Type B pancreatic cell (in vitro differentiated cells): ENCODE results near the gene SSR3. TPM values are rescaled to one million over a fixed set of nuclear protein-coding genes. Genes with fewer than 3 reads are reported as not detected.
"Not testable (repeated sequence)": the region's sequence is repeated elsewhere in the genome, so short reads cannot be mapped to it uniquely, and the experiment has no call there.

Experiments used
- DNase-seq: peaks from one replicate; pipeline ENCODE4 v3.0.0; 2021; ENCODE audit warnings: mixed read lengths; ENCODE audit not compliant: unreplicated experiment; ENCODE audit errors: extremely low spot score
- H3K27ac Mint-ChIP-seq: 2 replicates; pipeline ENCODE4 v1.8.0; 2021; ENCODE audit warnings: mild to moderate bottlenecking, mixed read lengths
- H3K27me3 Mint-ChIP-seq: 2 replicates; pipeline ENCODE4 v1.8.0; 2021; ENCODE audit warnings: mixed read lengths
- H3K36me3 Mint-ChIP-seq: 2 replicates; pipeline ENCODE4 v1.8.0; 2021; ENCODE audit warnings: mixed read lengths
- H3K4me1 Mint-ChIP-seq: one replicate; pipeline ENCODE4 v1.8.0; 2021; ENCODE audit warnings: mixed read lengths; ENCODE audit not compliant: unreplicated experiment
- H3K4me3 Mint-ChIP-seq: 2 replicates; pipeline ENCODE4 v1.8.0; 2021; ENCODE audit warnings: mild to moderate bottlenecking, mixed read lengths
- H3K9me3 Mint-ChIP-seq: 2 replicates; pipeline ENCODE4 v1.8.0; 2021; ENCODE audit warnings: mixed read lengths
- total RNA-seq: library from RNA; stranded (reverse); gene quantifications from 2 replicates; pipeline ENCODE4 v1.2.1, GENCODE V29; 2021; ENCODE audit warnings: low replicate concordance
- TF ChIP-seq, protein P1 (sequence below): fragments of 200-600 bp; sonication (generic); conservative IDR thresholded peaks from 2 replicates; pipeline ENCODE4 v1.5.0; 2021; ENCODE audit warnings: antibody characterized with exemption, mild to moderate bottlenecking

Gene SSR3
- total RNA-seq, 1 donor from 2014 or later: 170 TPM

DNA sequence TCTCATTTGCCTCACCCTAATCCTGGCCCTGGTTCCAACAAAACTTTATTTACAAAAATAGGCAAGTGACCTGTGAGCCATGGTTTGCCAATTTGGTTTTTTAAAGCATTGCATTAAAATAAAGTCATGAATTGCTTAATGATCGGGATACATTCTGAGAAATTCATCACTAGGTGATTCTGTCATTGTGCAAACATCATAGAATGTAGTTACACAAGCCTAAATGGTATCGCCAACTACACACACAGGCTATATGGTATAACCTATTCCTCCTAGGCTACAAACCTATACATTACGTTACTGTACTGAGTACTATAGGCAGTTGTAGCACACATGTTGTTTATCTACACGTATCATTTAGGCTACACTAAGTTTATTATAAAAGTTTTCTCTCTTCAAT lies 45.9 kb upstream of the SSR3 start:
- no peaks in the 10 kb centered on the region for H3K36me3 Mint-ChIP-seq
- TF ChIP-seq, protein P1, sequence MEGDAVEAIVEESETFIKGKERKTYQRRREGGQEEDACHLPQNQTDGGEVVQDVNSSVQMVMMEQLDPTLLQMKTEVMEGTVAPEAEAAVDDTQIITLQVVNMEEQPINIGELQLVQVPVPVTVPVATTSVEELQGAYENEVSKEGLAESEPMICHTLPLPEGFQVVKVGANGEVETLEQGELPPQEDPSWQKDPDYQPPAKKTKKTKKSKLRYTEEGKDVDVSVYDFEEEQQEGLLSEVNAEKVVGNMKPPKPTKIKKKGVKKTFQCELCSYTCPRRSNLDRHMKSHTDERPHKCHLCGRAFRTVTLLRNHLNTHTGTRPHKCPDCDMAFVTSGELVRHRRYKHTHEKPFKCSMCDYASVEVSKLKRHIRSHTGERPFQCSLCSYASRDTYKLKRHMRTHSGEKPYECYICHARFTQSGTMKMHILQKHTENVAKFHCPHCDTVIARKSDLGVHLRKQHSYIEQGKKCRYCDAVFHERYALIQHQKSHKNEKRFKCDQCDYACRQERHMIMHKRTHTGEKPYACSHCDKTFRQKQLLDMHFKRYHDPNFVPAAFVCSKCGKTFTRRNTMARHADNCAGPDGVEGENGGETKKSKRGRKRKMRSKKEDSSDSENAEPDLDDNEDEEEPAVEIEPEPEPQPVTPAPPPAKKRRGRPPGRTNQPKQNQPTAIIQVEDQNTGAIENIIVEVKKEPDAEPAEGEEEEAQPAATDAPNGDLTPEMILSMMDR: no peak
- no peaks in the 10 kb centered on the region for H3K9me3 Mint-ChIP-seq
- H3K27ac Mint-ChIP-seq: no peak overlapping the region
- no peak for DNase-seq
- peaks cover 14% of the 10 kb centered on the region for H3K4me1 Mint-ChIP-seq
- H3K4me3 Mint-ChIP-seq: no peak overlapping the region
- peaks cover under 1% of the 10 kb centered on the region for H3K27me3 Mint-ChIP-seq

DNA sequence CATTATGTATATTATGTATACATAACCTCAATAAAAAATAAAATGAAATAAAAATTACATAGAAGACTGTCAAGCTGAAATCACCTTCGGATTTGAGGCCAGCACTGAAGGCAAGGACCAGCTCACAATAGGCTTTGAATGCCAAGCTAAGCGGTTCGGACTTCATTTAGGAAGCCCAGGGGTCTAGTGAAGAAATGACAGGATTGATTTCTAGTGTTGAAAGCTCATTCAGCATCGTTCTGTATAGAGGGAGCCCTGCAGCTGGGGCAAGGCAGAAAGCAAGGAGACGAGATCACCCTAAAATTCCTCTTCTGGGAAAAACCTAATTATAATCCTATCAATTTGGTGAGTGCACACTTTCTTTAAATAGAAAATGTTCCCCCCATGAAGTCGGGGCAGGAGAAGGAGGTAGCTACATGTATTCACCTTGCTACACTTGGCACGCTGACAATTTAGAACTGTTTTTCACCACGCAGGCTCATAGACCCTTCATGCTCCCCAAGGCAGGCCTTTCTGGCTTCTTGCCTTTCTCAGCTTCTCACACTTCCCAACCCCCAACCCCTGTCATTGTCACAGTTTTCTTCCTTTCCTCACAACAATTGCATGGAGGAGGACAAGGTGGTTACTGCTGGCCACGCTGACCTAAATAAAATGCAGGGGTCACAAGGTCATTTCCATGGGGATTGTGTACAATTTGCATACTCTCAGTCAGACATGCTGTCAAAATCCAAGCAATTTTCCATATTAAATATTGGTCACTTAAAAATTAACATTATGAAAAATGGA lies 44.4 kb upstream of the SSR3 start:
- Mint-ChIP-seq H3K9me3 (no peaks in the 10 kb centered on the region), H3K27me3 (no peaks in the 10 kb centered on the region), H3K4me1 (peaks cover 11% of the 10 kb centered on the region), H3K27ac (no peak overlapping the region), H3K4me3 (no peak overlapping the region), H3K36me3 (no peaks in the 10 kb centered on the region)
- DNase-seq: no peak
- TF ChIP-seq, protein P1: no peak

GRCh38 chr3:156598413-156598812 lies 43.5 kb upstream of the SSR3 start:
- TF ChIP-seq, protein P1: no peak
- peaks cover 14% of the 10 kb centered on the region for H3K4me1 Mint-ChIP-seq
- H3K4me3 Mint-ChIP-seq: no peak overlapping the region
- no peaks in the 10 kb centered on the region for H3K36me3 Mint-ChIP-seq
- no peaks in the 10 kb centered on the region for H3K9me3 Mint-ChIP-seq
- no peaks in the 10 kb centered on the region for H3K27me3 Mint-ChIP-seq
- H3K27ac Mint-ChIP-seq: no peak overlapping the region
- no peak for DNase-seq

DNA sequence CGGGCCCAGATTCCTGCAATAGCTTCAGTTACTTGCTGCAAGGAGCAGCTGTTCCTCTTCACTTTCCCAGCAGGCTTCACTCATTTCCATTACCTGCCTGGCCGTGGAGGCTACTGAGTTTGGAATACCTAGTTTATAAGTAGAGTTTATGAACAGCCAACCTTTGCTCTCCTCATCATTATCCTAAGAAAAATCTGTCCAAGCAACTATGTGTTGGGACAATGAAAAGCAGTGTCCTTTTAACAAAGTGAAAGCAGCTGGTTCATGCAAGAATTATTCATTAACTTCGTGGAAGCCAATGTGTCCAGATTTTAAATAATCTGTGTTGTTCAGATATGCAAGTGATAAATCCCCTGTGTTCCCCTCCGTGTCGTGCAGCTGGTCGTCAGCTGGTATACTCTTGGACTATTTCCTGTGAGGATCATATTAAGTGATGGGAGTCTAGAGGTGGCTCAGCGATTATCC lies 39.3 kb upstream of the SSR3 start:
- Mint-ChIP-seq H3K9me3 (no peaks in the 10 kb centered on the region), H3K27ac (peak overlapping the region; percentile 7), H3K36me3 (no peaks in the 10 kb centered on the region), H3K27me3 (no peaks in the 10 kb centered on the region), H3K4me3 (no peak overlapping the region), H3K4me1 (peaks cover 10% of the 10 kb centered on the region)
- TF ChIP-seq, protein P1: no peak
- DNase-seq: no peak

GRCh38 chr3:156593814-156594213 lies 38.9 kb upstream of the SSR3 start:
- H3K9me3 Mint-ChIP-seq: no peaks in the 10 kb centered on the region
- no peak overlapping the region for H3K27ac Mint-ChIP-seq
- peaks cover 7% of the 10 kb centered on the region for H3K4me1 Mint-ChIP-seq
- no peaks in the 10 kb centered on the region for H3K36me3 Mint-ChIP-seq
- no peaks in the 10 kb centered on the region for H3K27me3 Mint-ChIP-seq
- H3K4me3 Mint-ChIP-seq: no peak overlapping the region
- DNase-seq: no peak
- TF ChIP-seq, protein P1: no peak

GRCh38 chr3:156589806-156590205 lies 34.9 kb upstream of the SSR3 start:
- not testable (repeated sequence) for H3K4me1 Mint-ChIP-seq, DNase-seq, H3K27ac Mint-ChIP-seq, H3K36me3 Mint-ChIP-seq, H3K4me3 Mint-ChIP-seq, H3K27me3 Mint-ChIP-seq, H3K9me3 Mint-ChIP-seq
